ENCODE data around the gene LRMDA.

DNA sequence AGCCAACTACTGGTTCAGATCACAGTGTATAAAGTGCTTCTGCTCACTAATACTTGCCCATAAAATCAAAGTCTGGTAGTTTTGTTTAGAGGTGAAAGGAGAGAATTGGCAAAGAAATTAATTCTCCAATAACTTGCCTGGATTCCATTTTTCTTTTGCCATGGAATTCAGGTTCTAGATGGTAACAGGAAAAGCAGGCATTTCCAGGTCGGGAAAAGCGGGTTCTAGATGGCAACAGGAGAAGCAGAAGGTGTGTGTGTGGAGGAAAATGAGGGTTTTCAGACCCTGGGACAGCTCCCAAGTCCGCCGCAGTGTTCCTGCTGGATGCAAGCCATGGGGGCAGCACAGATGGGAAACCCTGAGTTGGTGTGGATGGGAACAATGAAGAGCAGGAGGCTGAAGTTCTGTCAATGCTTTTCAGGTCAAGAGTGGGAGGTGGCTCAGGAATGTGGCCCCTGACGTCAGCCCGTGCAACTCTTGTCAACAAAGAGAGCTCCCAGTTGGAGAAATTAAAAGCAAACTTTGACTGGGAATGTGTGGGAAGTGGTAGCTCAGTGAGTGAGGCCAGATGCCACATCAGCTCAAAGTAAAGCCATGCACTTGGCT lies 696.7 kb downstream of the LRMDA start:
- TF ChIP-seq, protein P1, sequence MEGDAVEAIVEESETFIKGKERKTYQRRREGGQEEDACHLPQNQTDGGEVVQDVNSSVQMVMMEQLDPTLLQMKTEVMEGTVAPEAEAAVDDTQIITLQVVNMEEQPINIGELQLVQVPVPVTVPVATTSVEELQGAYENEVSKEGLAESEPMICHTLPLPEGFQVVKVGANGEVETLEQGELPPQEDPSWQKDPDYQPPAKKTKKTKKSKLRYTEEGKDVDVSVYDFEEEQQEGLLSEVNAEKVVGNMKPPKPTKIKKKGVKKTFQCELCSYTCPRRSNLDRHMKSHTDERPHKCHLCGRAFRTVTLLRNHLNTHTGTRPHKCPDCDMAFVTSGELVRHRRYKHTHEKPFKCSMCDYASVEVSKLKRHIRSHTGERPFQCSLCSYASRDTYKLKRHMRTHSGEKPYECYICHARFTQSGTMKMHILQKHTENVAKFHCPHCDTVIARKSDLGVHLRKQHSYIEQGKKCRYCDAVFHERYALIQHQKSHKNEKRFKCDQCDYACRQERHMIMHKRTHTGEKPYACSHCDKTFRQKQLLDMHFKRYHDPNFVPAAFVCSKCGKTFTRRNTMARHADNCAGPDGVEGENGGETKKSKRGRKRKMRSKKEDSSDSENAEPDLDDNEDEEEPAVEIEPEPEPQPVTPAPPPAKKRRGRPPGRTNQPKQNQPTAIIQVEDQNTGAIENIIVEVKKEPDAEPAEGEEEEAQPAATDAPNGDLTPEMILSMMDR (IDR thresholded peaks at IDR 0.05; ENCODE audit: borderline replicate concordance, extremely low read depth, low read length, poor library complexity, severe bottlenecking), result no peak
- TF ChIP-seq EZH2 (IDR thresholded peaks at IDR 0.05; ENCODE audit: borderline replicate concordance, low read depth, low read length, severe bottlenecking), result no peak

Data from DND-41 (cell line).